CD1c-positive myeloid dendritic cell (primary cell): ENCODE measurements around the gene ODAD3.

ENCODE experiments used
- DNase-seq: peaks from one replicate; pipeline ENCODE4 v3.0.0-alpha.2; 2016; ENCODE audit errors: extremely low spot score

Gene ODAD3

DNA sequence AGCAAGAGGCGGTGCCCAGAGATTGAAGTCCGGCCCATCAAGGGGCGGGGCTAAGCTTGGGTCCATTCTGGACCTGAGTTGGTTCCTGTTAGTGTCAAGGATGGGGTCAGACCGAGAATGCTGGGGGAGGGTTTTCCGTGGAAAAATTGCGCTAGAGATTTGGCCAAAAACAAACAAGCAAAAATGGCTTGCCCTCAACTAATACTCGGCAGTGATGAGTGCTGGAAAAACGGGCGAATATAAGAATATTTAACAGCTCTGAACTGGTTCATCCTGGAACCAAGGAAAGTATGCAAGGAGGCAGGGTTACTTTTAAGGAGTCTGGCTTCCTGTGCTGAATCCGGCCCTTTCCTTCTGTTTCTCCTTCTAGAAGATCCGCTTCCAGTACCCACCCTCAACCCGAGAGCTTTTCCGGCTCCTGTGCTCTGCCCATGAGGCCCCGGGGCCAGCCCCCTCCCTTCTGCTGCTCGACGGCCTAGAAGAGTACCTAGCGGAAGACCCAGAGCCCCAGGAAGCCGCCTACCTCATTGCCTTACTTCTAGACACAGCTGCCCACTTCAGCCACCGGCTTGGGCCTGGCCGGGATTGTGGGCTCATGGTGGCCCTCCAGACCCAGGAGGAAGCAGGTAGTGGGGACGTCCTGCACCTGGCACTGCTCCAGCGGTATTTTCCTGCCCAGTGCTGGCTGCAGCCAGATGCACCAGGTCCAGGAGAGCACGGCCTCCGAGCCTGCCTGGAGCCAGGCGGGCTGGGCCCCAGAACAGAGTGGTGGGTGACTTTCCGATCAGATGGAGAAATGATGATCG lies 59.6 kb downstream of the ODAD3 start:
- DNase-seq: peak; percentile 57

GRCh38 chr19:11374433-11375142 lies 60.3 kb downstream of the ODAD3 start, which contains the start of gene SWSAP1:
SWSAP1 (plus strand) TSS chr19:11374666; CDS start chr19:11374681, 15 bp downstream.
- peak; percentile 99 for DNase-seq

DNA sequence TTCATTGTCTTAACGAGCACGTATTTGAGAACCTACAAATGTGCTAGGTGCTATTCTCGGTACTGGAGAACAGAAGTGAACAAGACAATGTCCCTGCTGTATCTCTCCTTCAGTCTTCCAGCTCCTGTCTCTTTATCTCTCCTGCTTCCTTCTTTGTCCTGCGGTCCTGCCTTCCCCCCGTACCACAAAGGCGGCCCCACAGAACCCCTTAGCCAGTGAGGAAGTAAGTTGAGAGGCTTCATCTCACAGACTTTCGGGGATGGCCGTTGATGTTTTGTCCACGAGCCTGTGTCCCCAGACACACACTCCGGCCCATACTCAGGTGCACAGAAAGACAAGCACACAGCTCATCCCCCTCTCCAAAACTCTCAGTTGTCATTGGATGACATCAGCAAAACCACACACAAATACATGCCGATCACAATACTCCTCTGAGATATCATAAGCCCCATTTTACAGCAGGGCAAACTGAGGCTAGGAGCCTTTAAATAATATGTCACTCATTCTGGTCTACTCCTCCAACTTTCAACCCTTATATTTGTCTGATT lies 61.0 kb downstream of the ODAD3 start:
- peak; percentile 26 for DNase-seq

DNA sequence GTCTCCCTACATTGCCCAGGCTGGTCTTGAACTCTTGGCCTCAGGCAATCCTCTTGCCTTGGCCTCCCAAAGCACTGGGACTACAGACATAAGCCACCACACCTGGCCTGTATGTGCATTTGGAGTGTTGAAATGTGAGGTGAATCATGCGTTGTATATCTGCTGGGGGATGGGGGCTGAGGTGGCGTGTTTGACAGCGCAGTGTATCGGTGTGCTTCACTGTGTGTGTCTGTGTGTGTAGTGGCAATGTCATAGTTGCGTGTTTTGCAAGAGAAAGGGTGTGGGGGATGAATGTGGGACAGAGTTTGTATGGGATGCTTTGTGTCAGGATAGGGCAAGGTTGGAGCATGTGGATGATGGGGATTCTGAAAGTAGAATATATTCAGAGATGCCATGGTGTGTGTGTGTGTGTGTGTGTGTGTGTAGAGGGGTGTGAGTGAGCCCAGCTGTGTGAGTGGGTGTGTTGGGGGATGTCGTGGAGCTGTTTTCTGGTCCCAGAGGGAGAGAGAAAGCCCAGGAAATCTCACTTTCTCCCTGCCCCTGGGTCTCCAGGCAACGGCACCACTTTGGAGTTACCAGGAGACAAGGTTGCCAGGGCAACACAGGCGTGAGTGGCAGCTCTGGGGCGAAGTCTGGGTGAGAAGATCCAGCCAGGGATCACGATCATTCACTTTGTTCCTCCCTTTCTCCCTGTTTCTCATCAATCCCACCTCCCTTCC lies 61.6 kb downstream of the ODAD3 start:
- DNase-seq: no peak

- no peak for DNase-seq
Observed at GRCh38 chr19:11370744-11371143, 64.2 kb downstream of the ODAD3 start.
